Hematopoietic multipotent progenitor cell treated with erythropoietin and hydrocortisone succinate and interleukin-3 and kit ligand, for 8 days (in vitro differentiated cells): ENCODE data around the gene MED12L.

Experiments
- DNase-seq: peaks from one replicate; pipeline ENCODE4 v3.0.0-alpha.2; 2015

Gene MED12L

DNA sequence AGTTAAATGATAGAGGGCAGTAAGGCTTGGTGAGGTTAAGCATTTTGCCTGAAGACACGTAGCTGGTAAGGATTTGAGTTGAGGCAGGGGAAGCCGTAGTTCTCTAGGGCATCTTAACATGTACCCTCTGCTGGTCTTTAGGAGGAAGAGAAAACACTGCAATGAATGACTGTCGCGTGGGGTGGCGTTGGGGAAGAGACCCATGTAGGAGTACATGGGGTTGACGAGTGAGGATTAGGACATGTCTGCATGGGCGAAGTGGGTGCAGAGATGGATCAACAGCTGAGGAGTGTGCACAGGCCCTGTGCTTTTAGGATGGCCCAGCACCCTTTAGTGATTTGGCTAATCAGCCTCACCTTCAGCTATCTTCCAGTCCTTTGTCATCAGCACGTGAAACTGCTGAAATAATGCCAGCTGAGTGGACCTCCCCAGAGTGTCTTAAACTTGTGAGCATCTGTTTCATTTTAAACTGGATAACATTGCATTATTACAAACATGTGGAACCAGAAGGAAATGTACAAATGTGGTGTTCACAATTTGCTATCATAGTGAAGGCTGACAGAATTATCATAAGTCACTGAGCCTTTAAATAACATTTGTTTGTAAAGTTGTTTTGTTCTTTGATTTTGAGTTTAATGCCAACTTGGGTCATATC is 177.5 kb downstream of the MED12L start:
- DNase-seq = no peak

DNA sequence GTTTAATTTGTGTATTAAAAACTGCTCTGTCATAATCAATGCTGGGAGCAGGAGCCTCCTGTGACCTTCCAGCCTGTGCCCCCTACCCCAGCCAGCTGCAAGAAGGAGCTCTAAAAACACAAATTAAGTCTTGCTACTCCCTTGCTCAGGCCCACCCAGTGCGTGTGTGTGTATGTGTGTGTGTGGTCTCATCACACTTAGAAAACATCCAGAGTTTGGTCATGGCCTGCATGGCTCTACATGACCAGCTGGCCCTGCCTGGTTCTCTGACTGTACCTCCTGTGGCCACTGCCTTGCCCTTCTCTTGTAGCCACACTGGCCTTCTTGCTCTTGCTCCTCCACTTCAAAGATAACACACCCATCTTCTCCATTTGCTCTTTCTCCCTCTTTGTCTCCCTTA is 179.1 kb downstream of the MED12L start:
- no peak for DNase-seq

DNA sequence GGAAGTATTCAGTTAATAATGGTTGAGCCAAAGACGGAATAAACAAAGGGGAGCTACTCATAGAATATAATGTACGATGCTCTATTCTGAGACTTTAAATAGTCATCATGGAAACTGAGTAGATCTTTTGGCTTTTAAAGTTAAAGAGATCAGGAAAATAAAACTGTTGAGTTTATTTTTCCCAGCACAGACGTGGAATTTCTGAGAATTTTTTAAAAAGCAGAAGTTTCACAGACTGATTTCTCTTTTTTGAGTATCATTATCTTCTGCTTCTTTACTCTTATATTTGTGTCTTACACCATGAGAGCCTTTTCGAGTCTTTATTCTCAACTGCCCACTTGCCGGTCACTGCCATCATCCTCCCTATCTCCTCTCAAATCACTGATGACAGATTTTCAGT is 179.7 kb downstream of the MED12L start:
- DNase-seq = no peak

DNA sequence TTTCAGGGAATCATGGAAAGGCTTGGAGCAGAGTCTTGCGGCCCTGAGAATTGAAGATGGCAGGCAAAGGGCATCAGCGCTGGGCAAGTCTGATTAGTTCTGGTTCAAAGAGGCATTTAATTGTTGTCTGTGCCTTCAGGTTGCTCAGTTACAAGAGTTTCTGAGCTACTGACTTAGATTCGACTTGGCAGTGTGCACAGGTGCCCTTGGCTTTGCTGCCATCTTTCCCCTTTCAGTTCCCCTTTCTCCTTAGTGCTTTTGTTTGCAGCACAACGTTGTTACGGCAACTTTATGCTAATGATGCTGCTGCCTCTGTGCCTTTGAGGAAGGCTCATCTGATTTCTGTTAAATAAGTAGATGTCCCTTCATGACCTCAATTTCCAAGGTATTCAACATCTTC is 180.4 kb downstream of the MED12L start:
- peak; percentile 16 for DNase-seq

DNA sequence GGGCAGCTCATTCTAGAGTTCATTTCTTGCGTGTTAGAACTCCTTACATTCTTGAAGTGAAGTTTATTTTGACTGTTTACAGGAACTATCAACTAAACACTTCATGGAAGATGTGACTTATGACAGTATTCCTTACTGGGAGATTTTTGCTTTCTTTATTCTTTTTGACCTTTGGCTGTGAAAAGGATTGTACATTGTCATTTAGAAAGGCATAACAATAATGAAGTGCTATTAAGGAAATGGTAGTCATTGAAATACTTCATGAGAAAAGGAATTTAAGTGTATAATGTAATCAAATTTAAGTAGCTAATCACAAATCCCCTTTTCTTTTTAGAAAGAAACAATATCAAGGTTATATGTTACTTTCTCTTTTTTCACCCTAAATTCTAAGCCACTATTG is 181.6 kb downstream of the MED12L start:
- DNase-seq = no peak

DNA sequence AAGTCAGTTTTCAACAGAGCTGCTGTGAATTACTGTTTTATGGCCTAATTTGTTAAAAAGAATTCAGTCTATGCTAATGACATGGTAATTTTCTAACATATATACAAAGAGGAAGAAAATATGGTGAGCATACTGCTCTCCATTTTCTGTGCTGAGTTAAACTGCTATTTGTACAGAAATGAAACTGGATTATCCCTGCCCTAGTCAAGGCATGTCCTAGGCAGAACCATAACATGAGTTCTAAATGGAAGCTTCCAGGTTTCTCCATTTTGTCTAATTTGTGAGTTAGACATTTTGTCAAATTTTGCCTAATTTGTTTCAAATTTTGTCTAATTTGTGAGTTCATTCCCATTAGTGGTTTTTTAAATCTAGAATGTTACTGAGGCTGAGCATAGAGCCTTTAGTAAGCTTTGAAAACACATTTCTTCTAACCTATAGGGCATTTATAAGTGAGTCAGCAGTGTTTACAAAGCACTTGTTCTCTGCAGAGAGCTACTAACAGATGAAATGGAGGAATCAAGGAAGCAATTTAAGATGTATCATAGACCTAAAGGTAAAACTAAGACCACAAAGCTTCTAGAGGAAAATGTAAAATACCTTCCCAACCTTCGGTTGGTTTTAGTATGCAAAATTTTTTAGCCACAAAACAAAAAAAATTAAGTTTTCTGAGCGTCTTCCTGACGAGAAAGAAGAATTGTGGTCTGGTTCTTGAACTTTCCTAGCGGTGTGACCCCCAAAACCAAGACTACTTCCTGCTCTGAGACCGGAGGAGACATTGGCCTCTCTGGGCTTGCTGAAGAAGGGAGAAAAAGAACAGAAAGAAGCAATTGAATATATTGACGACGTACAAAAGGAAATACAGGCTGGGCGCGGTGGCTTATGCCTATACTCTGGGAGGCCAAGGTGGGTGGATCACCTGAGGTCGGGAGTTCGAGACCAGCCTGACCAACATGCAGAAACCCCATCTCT is 183.1 kb downstream of the MED12L start:
- no peak for DNase-seq

DNA sequence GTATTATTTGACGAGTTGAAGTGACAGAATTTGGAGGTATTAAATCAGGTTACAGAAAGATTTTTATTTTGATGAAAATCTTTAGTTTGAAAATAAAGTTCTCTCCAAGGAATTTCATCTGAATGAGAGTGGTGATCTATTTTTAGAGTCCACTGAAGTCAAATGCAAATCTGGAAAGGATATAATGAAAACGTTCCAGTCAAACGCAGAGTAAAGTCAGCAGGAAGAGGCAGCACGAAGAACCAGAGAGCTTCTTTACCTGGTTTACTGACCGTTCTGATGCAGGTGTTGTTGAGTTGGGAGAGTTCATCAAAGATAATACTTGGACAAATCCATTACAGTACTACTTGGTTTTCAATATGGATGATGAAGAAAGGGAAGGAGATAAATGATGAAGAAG is 184.2 kb downstream of the MED12L start:
- no peak for DNase-seq

DNA sequence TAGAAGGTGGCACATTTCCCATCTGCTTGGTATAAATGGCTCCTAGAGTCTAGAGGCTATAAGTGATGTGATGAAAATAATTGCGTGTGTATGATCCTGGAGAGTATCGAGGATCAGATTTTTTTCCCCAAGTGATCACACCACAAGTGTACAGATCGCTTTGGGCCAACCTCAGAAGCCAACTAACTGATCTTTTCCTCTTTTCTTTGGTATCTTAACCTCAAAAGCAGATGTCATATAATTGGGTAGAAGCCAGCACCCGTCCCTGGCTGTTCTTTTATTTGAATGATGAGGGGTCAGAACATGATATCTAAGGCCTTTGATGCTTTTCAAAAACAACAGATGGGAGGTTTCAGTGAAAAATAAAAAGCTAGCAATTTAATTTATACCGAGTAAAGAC is 189.6 kb downstream of the MED12L start:
- peak; percentile 9 for DNase-seq

DNA sequence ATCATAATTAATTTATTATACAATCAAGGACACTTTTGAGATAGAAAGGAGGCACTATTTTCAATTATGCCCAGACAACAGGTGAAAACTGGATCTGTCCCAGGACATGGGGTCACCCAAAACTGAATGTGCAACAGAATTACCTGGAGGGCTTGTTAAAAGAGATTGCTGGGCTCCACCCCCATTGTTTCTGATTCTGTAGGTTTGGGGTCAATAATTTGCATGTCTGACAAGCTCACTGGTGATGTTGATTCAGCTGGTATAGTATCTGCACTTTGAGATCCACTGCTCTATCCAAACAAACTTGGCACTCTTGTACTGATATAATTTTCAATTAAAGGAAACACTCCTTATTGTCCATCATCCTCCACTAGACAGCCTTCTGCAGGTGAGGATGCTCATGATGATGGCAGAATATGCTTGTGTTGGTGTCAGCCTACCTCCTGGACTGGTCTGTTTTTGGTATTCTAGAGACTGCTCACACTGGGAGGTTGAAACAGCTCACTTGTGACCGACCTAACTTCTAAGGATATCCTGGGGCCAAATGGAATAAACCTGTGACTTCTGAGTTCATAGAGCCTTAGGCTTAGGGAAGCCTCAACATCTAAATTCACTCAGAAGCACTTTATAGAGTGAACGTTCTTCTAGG is 190.7 kb downstream of the MED12L start:
- DNase-seq = no peak

DNA sequence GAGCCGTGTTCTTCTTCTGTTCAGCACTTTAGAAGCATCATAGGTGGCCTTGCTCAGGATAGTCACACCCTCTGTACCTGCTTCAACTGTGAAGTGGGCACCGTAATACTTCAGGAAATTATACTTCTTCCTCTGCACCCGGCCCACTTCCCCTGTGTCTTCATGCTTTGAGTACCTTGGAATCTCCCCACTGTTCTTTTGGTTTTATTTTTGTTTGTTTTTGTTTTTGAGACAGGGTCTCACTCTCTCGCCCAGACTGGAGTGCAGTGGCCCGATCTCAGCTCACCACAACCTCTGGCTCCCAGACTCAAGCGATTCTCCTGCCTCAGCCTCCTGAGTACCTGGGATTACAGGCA is 191.2 kb downstream of the MED12L start:
- no peak for DNase-seq

DNA sequence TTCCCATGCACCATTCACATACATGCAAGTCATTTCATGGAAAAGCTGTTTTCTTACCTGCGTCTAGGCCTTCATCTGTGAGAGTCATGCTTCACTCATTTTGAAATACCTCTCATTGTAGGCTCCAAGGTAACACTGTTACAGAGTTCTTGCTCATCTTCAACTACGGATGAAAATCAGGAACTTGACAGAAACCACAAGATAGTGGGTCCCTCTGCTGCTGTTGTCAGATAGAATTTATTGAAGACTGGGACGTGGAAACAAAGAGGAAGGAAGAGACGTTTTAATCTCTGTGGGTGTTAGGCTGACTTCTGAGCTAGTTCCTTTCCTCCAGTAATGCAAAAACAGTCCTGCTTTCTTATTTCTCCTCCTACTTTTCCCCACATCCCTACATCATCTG is 192.8 kb downstream of the MED12L start, which contains the start of gene P2RY14:
P2RY14 (minus strand) TSS at position 313 of the 400 bp plus-strand sequence. CDS start 64,226 bp downstream, outside the sequence.
- peak; percentile 27 for DNase-seq

DNA sequence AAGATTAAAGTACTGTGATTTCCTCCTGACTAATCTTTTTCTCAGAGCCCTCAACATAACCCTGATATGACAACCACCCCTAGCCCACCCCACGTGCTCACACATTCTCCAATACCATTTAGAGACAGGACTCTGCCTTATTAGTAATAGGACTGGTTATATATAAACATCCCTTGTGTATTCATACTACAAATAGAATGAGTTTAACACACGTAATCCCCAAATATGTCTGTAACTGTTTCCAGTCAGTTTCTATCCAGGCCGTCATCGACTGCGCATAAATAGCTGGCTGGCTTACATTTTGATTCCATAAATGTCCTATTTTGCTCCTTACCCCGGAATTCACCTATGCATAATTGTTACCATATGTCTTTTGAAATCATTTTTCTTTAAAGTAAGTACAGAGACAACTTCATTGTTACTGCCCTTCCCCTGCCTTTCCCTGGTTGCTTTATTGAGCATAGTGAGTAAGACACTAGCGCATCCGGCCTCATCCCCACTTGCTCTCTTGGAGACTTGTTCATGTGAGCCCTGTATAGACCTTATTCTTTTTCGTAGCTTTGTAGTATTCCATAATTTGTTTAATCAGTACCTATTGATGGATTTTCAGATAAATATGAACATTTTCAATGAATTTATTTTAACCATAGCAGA is 196.3 kb downstream of the MED12L start:
- DNase-seq = no peak

DNA sequence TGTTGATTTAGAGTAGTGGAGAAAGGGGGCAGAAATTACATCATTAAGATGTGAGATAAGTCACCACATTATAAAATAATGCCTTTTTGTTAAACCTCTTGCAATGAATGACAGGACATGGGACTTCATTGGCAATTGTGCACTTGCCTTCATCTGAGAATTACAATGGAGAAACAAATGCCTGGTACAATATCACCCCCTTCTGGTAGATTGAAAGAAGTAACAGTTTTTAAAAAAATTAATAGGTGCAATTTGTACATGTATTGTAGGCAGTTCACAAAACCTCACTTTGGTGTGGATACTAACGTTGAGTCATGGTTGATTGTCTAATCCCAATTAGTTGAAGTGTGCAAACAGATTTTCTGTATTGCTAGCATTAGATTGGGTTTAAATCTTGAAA is 197.5 kb downstream of the MED12L start:
- peak; percentile 77 for DNase-seq

DNA sequence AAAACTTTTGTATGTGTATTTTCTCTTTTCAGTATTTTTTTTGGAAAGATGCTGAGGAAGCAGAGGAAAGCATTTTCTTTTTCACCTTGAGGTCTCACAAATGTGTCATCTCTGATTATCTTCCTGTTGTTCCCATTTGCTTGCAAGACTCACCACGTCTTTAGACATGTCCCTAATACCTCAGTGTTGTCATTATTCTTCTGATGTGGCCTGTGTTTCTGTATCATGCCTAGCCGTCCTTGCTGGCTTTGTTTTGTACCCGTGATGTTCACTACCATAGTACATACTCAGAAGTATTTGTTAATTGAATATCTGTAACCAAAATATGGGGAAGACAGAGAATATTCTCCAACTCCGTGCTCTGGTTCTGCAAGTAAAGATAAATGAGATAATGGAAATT is 197.9 kb downstream of the MED12L start:
- DNase-seq = no peak

DNA sequence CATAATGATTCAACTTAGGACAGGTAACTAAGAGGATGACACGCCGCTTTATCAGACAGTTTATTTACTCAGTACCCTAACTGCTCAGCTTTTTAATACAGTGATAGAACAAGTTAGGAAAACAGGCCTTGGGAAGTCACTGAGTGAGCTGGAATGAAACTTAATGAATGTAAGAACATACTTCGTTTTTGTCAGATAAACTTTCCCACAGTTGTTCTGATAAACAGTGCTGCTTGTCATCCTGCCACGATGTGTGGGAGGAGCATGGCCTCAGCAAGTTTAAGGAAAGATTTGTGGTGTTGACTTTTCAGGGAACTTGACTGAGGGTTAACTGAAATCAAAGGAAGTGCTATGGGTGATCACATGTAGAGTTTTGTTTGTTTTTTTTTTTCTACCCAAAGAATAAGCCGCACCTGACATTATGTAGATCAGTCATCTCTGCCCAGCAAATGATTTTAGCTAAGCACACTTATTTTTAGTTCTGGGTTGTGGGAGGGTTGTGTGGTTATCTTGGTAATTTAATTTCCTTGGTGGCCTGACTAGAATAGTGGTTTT is 198.5 kb downstream of the MED12L start:
- DNase-seq = peak; percentile 64

DNA sequence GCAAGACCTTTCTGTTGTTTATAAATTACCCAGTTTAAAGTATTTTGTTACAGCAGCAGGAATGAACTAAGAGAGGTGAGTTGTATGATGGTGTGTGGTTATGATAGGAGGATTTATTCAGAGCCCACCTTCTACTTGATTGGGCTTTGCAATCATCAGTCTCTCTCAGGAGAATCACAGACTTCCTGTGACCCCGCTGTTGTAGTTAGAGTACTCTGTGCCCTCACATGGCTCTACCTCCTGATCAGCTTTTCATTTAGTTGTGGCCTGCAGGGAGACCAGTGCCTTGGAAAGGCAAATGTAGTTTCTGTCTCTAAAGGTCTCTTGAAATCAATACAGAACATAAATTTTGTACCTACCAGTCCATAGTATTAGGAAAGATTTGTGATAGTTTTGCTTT is 200.5 kb downstream of the MED12L start:
- DNase-seq = no peak

DNA sequence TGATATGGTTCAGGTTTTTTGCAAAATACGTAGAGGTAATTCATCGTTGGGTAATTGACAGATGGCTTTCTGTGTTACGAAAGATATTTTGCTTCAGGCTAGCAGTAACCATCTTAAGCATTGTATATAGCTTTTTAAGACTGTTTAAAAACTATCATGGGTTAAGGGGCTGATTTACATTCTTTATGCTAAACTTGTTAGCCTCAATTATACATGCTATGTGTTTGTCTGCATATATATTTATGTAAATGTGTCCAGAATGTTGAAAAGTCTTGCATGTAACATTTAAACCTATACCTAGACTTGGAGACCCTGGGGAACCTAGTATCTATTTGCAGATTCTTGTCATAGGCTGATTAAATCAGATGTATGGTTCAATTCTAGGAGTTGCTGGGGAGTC is 204.0 kb downstream of the MED12L start:
- no peak for DNase-seq

DNA sequence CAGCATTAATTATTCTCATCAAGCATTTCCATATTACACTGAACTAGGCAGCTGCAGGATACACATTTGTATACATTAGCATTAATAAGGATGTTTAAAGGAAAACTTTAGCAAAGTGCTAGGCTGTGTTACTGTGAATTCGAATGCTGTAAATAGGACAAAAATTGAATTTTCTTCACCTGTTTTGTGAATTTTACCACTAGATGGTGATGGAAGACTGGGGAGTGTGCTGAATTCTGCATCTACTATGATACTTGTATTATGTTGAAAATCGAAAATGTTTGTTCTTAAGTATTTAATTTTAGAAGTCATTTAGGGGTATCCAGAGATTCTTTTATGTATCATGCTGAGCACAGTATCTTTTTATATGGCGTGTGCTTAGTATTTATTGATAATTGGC is 205.2 kb downstream of the MED12L start:
- DNase-seq = peak; percentile 7

DNA sequence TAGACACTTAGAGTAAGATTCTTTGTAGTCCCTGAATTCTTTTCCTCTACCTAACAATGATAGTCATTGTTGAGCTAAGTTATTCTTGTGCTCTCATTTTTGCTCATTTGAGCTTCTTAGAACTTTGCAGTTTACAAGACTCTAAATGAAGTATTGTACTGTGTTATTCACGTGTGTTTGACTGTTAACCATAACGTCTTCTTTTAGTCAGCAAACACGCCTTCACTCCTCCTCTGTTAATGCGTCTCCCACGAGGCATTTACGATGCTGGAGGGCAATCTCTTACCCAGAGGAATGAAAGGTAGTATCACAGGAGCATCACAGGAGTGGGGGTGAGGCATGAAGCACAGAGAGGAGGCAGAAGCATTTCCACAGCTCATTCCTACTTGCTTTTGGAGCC is 207.7 kb downstream of the MED12L start:
- DNase-seq = no peak

DNA sequence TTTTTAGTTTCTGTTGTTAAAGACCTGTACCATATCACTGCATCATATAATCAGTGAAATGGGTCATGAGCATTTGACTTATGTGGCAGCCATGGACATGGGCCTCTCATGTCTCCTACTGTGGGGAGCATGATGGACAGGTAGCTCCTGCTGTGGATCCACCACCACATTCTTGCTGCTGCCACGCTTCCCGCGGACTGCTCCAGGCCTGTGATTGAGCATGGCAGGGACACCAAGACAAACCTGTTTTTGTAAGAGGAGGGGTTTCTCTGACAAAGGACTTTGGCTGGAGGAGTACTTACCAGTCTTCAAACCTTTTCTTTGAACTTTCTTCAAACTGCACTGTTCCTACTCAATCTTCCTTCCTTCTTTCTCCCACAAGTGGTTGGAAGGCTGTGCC is 210.8 kb downstream of the MED12L start:
- no peak for DNase-seq

DNA sequence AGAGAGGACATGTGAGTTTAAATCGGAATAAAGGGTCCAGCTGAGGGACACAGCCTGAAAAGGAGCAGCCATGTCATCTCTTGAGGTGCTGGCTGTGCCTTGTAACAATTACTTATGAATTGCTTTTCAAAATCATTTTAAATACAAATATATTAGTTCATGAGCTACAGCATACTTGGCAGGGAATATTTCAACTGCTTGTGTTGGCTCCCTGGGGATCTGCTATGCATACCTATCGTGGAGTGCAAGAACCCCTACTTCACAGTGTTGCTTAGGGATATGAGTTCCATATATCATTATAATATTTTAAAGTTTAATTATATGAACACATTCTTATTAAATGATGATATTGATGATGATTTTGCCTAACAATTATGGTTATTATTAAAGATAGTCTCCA is 212.0 kb downstream of the MED12L start:
- no peak for DNase-seq

DNA sequence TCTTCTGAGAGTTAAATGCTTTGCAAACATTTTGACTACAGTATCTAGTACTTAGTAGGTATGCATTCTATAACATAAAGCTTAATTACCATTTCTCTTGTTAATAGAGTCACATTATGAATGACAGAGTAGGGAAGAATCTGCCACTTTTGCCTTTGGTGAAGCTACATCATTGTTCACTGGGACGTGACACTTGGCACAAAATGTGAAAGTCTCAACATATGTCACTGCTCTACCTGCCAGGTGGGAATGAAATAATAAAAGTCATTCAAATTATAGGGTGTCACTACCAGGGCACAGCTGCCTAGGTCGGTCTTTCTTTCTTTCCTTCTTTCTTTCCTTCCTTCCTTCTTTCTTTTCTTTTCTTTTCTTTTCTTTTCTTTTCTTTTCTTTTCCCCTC is 213.5 kb downstream of the MED12L start:
- no peak for DNase-seq

DNA sequence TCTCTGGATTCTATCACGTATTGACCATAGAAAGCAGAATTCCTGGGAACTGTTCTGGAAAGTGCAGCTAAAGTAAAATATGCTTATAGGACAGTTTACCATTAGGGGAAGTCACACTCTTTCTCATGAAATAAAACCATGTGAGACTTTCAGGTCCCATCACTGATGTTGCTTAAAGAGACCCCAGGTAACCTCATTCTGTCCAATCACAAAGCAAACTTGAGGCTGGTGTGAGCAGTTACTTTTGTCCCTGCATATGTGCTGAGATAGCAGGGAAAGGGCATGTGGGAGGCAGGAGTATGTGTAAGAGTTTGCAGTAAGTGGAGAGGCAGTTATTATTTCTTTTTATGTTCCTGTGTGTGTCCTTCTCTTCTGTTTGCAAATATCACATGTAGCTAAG is 215.1 kb downstream of the MED12L start:
- DNase-seq = no peak
